Small intestine (tissue), 7 donors: Measurements from ENCODE around the gene RASGRP2. TPM values are rescaled to one million over a fixed set of nuclear protein-coding genes. Genes with fewer than 3 reads are reported as not detected.

Experiments
- DNase-seq, 2 donors: peaks; one replicate each; pipeline versions ENCODE4 v3.0.0 to v3.0.0-alpha.2; 2013
- FAIRE-seq: peaks from 2 replicates; lab custom pipeline; 2012; peaks lifted over from hg19 to GRCh38; lab: Jason Lieb, UNC
- H3K27ac ChIP-seq, 3 donors: one replicate each; pipeline ENCODE4 v1.5.1; 2013; ENCODE audit warnings: low read length in 2 of 3, mild to moderate bottlenecking in 2 of 3, control low read depth in 1 of 3, inconsistent platforms in 1 of 3, low read depth in 1 of 3, moderate library complexity in 1 of 3
- H3K27me3 ChIP-seq, 3 donors: one replicate each; pipeline ENCODE4 v1.6.1; 2013; ENCODE audit warnings: low read length in 3 of 3, inconsistent platforms in 1 of 3; ENCODE audit not compliant: control insufficient read depth in 3 of 3, insufficient read depth in 3 of 3
- H3K36me3 ChIP-seq, 3 donors: one replicate each; pipeline ENCODE4 v1.6.1; 2013; ENCODE audit warnings: low read length in 3 of 3, inconsistent platforms in 1 of 3, low read depth in 1 of 3, mild to moderate bottlenecking in 1 of 3, moderate library complexity in 1 of 3; ENCODE audit not compliant: control insufficient read depth in 3 of 3, insufficient read depth in 2 of 3
- H3K4me1 ChIP-seq, 3 donors: one replicate each; pipeline ENCODE4 v1.6.1; 2013; ENCODE audit warnings: low read length in 2 of 3, inconsistent platforms in 1 of 3, low read depth in 1 of 3, mild to moderate bottlenecking in 1 of 3, moderate library complexity in 1 of 3; ENCODE audit not compliant: control insufficient read depth in 3 of 3, insufficient read depth in 2 of 3
- H3K4me3 ChIP-seq, 3 donors: one replicate each; pipeline ENCODE4 v1.5.1; 2013; ENCODE audit warnings: low read length in 3 of 3, control low read depth in 1 of 3, inconsistent platforms in 1 of 3, low read depth in 1 of 3, mild to moderate bottlenecking in 1 of 3, moderate library complexity in 1 of 3
- H3K9me3 ChIP-seq, 2 donors: one replicate each; pipeline ENCODE4 v1.6.1; 2013; ENCODE audit warnings: low read depth in 1 of 2, low read length in 1 of 2; ENCODE audit not compliant: control insufficient read depth in 2 of 2, insufficient read depth in 1 of 2
- WGBS, 3 donors: extraction: QIAGEN DNeasy Blood & Tissue Kit; methylation state at CpG; one replicate each; pipeline ENCODE4 v1.1.7; 2013; 5-methylcytosine and 5-hydroxymethylcytosine counted together
- polyA plus RNA-seq, 4 donors: library from polyadenylated mRNA; stranded (reverse) in 3 of 4; unstranded in 1 of 4; fragments of 200-250 nt in 3 of 4; fragments of 120-200 nt in 1 of 4; gene quantifications; one replicate each; pipeline versions ENCODE4 v1.2.1 to v1.2.3, GENCODE V29; 2013
- donor health status: healthy with polysubstance abuse.
- donor health status: control.
- donor health status: control.
- donor health status: Bipolar disorder and iron deficiency.
- donor health status: healthy.

Gene RASGRP2
- polyA plus RNA-seq, 4 donors, result 2.9 to 14.6 (median 4.1) TPM

DNA sequence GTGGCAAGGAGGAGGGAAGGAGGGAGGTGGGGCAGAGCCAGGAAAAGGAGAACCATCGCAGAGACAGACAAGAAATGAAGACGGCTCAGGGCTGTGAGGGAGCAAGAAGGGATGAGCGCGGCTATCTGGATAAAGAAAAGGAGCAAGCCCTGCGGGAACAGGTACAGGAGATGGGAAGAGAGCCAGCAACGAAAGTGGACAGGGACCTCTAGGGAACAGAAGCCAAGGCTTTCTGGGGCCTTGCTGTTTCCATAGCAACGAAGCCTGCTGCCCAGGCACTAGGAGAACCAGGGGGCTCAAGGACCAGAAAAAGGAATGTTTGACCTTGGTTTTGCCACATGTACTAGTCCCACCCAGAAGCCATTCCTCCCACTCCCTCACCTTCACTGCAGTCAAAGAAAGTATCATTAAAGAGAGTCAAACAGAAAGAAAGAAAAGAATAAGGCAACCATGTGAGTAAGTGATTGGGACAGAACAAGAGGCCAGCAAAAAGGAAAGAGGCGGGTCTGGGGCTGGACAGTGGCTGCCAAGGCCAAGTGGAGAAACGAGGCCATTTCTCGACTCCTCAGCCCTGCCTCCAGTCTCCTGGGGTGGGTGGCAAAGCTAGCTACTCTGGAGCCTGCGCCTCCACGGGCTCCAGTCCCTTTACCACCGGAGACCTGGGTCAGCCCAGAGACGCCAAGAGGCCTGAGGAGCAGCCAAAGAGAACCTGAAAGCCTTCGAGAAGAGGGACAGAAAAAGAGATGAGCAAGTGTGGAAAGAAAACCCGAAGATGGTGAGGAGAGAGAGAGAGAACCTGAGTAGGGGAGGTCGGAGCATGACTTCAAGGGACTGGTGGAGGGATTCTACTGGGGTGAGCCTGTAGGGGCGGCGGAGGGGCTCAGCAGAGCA, 56.1 kb downstream of the RASGRP2 start:
- FAIRE-seq (no peak), DNase-seq (no peak)
- H3K27ac ChIP-seq, result no peak overlapping the region
- H3K9me3 ChIP-seq, result no peaks in the 10 kb centered on the region
- 55 to 57% (median 56%) methylated on average over 19 of the region's 19 CpGs for WGBS, 3 donors
- H3K4me3 ChIP-seq, result no peak overlapping the region
- peaks cover 0 to 43% (median 2%) of the 10 kb centered on the region in 3 donors for H3K27me3 ChIP-seq
- no peaks in the 10 kb centered on the region for H3K36me3 ChIP-seq
- H3K4me1 ChIP-seq, result peaks cover 0 to 3% (median 0%) of the 10 kb centered on the region in 3 donors

DNA sequence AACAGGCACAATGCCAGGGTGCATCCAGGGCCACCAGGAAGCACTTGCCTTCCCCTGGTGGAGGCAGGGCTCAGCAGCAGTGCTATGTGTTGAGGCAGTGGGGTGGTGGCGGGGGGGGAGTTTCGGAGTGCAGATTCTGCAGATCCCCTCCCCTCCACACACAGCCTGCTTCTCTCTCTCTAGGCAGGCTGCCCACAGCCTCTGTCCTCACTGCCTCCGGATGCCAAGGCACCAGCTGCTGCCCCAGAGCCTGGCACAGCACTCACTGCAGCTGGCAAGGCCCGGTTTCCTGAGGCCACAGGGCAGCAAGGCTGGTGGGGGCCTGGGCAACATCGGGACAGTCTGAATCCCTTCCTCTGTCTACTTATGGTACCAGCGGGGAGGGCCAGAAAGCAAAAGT, 56.7 kb downstream of the RASGRP2 start:
- peaks cover 0 to 3% (median 0%) of the 10 kb centered on the region in 3 donors for H3K4me1 ChIP-seq
- FAIRE-seq, result no peak
- no peaks in the 10 kb centered on the region for H3K36me3 ChIP-seq
- 62 to 72% (median 66%) methylated on average over 6 of the region's 6 CpGs for WGBS, 3 donors
- peaks cover 0 to 40% (median 0%) of the 10 kb centered on the region in 3 donors for H3K27me3 ChIP-seq
- H3K9me3 ChIP-seq, result no peaks in the 10 kb centered on the region
- no peak for DNase-seq
- no peak overlapping the region for H3K27ac ChIP-seq
- no peak overlapping the region for H3K4me3 ChIP-seq

DNA sequence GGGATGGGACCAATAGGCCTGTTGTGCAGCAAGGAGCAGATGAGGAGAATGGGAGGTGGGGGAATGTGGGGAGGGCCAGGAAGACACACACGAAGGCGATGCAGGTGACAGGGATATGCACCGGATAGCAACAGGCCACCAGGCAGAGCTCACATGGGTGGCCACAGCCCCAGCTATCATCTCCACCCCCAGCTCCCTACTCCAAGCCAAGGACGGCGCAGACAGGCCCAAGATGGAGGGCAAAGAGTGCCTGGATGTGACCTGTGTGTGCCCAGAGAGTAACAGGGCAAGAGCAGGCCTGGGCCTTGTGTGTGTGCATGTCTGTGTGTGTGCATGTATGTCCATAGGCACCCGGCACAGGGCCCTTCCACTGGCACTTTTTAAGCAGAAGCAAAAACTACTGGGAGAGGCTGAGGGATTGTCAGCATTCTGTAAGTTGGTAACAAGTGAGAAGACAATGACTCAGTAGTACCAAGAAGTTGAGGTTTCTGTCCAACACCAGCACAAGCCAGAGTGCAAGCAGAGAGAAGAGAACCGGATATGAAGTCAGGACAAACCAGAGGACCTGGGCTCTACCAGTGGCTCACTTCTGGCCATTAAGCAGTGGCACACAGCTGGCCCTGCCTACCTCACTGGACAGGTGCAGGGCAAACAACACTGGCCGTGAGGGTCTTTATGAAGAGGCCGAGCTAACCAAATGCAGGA, 57.3 kb downstream of the RASGRP2 start:
- Histone ChIP-seq H3K36me3 (no peaks in the 10 kb centered on the region), H3K27ac (no peak overlapping the region), H3K27me3 (peaks cover 0 to 35% (median 0%) of the 10 kb centered on the region in 3 donors), H3K4me3 (no peak overlapping the region), H3K9me3 (no peaks in the 10 kb centered on the region), H3K4me1 (peaks cover 0 to 3% (median 0%) of the 10 kb centered on the region in 3 donors)
- no peak for DNase-seq
- 85 to 91% (median 85%) methylated on average over 9 of the region's 9 CpGs for WGBS, 3 donors
- no peak for FAIRE-seq

DNA sequence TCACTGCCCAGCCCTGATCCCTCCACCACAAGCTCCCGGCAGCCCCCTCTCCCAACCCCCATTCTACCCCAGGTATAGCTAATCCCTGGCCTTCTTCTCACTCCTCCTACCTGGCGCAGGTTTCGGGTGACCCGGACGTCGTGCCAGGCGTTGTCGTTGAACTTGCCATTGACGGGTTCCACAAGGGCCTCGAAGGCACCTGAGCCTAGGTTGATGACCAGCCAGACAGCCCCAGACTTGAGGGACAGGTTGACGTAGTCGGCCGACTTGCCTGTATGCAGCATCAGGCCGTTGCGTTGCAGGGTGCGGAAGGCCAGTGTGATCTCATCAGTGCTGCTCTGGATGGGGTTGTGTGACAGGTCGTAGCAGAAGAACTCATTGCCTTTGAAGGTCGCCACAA, 58.4 kb downstream of the RASGRP2 start:
- H3K4me3 ChIP-seq, result no peak overlapping the region
- peaks cover 0 to 3% (median 0%) of the 10 kb centered on the region in 3 donors for H3K4me1 ChIP-seq
- 89 to 91% (median 89%) methylated on average over 18 of the region's 18 CpGs for WGBS, 3 donors
- FAIRE-seq (no peak), DNase-seq (no peak)
- H3K27ac ChIP-seq, result no peak overlapping the region
- H3K9me3 ChIP-seq, result no peaks in the 10 kb centered on the region
- H3K27me3 ChIP-seq, result peaks cover 0 to 29% (median 0%) of the 10 kb centered on the region in 3 donors
- H3K36me3 ChIP-seq, result no peaks in the 10 kb centered on the region

DNA sequence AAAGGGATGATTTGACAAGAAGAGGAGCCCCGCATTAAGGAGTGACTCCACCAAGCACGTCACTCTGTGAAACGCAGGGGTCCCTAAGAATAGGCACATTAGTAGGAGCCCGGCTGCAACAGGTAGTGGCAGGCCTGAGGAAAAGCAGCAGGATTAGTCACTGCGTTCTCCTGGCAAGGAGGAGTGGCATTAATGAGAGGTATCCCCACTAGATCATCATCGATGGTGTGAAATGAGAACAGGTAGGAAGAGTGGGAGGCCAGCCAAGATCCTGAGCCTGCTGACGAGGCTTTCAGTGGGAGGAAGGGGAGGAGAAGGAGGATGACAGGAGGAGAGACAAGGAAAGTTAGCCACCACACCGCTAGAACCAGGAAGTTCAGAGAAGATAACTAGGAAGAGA, 59.6 kb downstream of the RASGRP2 start:
- 46 to 67% (median 53%) methylated on average over 8 of the region's 8 CpGs for WGBS, 3 donors
- peaks cover 0 to 3% (median 0%) of the 10 kb centered on the region in 3 donors for H3K4me1 ChIP-seq
- H3K27me3 ChIP-seq, result peaks cover 0 to 34% (median 0%) of the 10 kb centered on the region in 3 donors
- no peaks in the 10 kb centered on the region for H3K9me3 ChIP-seq
- H3K4me3 ChIP-seq, result no peak overlapping the region
- DNase-seq (no peak), FAIRE-seq (no peak)
- no peaks in the 10 kb centered on the region for H3K36me3 ChIP-seq
- H3K27ac ChIP-seq, result no peak overlapping the region

DNA sequence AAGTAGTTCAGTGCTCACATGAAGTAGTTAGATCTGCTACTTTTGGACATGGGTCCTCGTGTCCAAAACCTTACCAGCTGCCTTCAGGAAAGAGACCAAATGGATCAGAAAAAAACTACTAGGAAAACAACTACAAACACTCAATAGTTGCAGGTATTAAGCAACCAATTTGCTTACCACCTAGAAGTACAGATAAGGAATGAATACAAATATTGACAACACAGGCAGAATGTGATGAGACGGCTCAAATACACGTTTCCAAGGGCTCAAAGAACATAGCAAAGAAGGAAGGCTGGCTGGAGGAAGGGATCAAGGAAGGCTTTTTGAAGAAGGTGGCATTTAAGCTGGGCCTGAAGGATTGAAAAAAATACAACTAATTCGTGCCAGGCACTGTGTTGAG, 62.8 kb downstream of the RASGRP2 start:
- WGBS, 3 donors, result 19 to 56% (median 26%) methylated on average over 4 of the region's 4 CpGs
- no peak for FAIRE-seq

DNA sequence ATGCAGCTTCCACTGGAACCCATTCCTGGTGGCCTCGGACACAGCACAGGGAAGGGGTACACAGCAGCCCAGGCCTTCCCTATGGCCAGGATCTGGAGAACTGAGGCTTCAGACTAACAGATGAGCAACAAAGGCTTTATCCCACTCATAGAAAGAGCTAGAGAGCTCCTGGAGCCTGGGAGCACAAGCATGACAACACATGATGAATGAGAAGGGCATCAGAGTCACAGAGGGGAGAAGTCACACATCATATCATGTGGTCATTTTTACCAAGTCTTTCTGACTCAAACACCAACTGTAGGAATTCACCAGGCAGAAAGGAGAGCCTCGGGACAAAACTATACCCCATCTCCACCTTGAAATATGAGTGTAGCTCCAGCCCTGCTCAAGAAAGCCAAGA, 64.1 kb downstream of the RASGRP2 start:
- no peak overlapping the region for H3K27ac ChIP-seq
- DNase-seq (no peak), FAIRE-seq (no peak)
- H3K9me3 ChIP-seq, result no peaks in the 10 kb centered on the region
- H3K27me3 ChIP-seq, result peaks cover 0 to 66% (median 9%) of the 10 kb centered on the region in 3 donors
- H3K4me3 ChIP-seq, result no peak overlapping the region
- no peaks in the 10 kb centered on the region for H3K36me3 ChIP-seq
- H3K4me1 ChIP-seq, result peaks cover 0 to 12% (median 0%) of the 10 kb centered on the region in 3 donors
- 17 to 29% (median 26%) methylated on average over 2 of the region's 2 CpGs for WGBS, 3 donors

More for the DNA sequence above, 62.8 kb downstream of the RASGRP2 start:
- H3K36me3 ChIP-seq, result no peaks in the 10 kb centered on the region
- H3K27ac ChIP-seq, result no peak overlapping the region
- no peak for DNase-seq
- peaks cover 0 to 60% (median 2%) of the 10 kb centered on the region in 3 donors for H3K27me3 ChIP-seq
- no peak overlapping the region for H3K4me3 ChIP-seq
- no peaks in the 10 kb centered on the region for H3K9me3 ChIP-seq
- no peaks in the 10 kb centered on the region for H3K4me1 ChIP-seq

DNA sequence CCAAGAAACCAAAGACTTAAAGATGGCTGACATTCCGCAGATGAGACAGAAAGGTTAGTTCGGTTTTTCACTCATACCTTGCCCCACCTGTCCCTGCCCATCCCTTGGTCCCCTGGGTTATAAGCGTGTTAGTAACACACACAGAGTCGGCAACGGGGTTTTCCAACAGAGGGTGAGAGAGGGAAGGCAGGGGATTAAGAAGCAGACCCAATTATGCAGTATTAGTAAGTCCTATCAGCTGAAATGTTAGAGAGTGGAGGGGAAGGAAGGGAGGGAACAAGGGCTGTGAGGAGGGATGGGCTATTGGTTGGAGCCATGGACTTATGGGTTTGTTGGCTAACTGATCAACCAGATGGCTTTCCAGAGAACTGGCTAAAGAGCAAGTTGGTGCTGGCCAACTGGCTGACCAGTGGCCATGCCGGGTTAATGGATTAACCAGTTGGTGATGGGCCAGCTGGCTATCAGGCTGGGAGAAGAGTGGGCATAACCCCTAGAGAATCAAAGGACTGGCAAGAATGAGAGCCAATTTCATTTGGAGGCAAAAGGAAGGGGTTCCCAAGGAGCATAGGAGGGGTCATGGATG, 66.4 kb downstream of the RASGRP2 start:
- Histone ChIP-seq H3K27ac (no peak overlapping the region), H3K4me1 (peaks cover 0 to 16% (median 0%) of the 10 kb centered on the region in 3 donors), H3K4me3 (no peak overlapping the region), H3K27me3 (peaks cover 0 to 59% (median 11%) of the 10 kb centered on the region in 3 donors), H3K36me3 (no peaks in the 10 kb centered on the region), H3K9me3 (no peaks in the 10 kb centered on the region)
- no peak for FAIRE-seq
- 66 to 79% (median 72%) methylated on average over 6 of the region's 6 CpGs for WGBS, 3 donors
- no peak for DNase-seq
